Thyroid gland (tissue), 4 donors: ENCODE results near the gene LAMA2.

Source experiments
- POLR2A ChIP-seq, 2 donors: fragments of 450-650 bp; IDR thresholded peaks; one replicate each; pipeline ENCODE4 v1.6.1; 2017; ENCODE audit warnings: antibody characterized with exemption in 2 of 2, mild to moderate bottlenecking in 2 of 2, moderate library complexity in 1 of 2
- TF ChIP-seq, protein P1 (sequence below), 6 experiments: fragments of 200-600 bp in 3 of 6; fragments of 450-650 bp in 3 of 6; sonication (generic) in 3 of 6; IDR thresholded peaks; one replicate each; pipeline ENCODE4 v1.5.1; 2016 to 2019; ENCODE audit warnings: antibody characterized with exemption in 6 of 6, mild to moderate bottlenecking in 2 of 6, inconsistent platforms in 1 of 6, moderate library complexity in 1 of 6

DNA sequence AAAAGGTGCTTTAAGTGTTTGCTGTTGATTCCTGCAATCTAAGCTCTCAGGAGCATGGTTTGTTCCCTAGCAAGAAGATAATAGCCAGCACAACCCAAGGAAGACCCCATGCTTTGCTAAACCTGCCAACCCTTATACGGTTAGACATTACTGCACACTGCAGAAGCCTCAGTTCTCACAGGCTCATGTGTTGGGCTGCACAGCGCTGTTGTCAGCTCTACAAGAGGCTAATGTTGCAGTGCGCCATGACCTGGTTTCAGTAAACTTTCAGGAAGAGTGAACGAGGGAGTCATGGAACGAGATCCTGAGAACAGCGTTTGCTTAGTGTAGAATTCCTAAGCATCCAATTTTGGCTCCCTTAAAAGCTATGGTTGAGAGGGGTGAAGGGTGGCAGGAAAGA, 608.5 kb downstream of the LAMA2 start:
- TF ChIP-seq, protein P1, sequence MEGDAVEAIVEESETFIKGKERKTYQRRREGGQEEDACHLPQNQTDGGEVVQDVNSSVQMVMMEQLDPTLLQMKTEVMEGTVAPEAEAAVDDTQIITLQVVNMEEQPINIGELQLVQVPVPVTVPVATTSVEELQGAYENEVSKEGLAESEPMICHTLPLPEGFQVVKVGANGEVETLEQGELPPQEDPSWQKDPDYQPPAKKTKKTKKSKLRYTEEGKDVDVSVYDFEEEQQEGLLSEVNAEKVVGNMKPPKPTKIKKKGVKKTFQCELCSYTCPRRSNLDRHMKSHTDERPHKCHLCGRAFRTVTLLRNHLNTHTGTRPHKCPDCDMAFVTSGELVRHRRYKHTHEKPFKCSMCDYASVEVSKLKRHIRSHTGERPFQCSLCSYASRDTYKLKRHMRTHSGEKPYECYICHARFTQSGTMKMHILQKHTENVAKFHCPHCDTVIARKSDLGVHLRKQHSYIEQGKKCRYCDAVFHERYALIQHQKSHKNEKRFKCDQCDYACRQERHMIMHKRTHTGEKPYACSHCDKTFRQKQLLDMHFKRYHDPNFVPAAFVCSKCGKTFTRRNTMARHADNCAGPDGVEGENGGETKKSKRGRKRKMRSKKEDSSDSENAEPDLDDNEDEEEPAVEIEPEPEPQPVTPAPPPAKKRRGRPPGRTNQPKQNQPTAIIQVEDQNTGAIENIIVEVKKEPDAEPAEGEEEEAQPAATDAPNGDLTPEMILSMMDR (IDR thresholded peaks at IDR 0.05), result no peak
- TF ChIP-seq POLR2A (IDR thresholded peaks at IDR 0.05), result no peak
